ENCODE results near the gene STAG1.

STAG1 gene

DNA sequence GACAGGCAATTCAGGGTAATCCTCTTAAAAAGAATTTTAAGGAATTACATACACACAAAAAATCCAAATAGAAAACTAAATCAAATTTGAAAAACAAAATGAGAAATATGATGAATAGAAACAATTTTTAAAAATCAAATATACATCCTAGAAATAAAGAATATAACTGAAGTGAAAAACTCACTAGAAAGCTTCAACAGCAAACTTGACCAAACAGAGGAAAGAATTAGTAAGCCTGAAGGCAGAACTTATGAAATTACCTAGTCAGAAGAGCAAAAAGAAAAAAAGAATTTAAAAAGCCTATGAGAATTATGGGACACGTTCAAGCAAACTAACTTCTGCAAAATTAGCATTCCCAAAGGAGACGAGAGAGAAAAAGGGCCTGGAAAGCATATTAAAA, 296.0 kb downstream of the STAG1 start:
- H3K9me3 ChIP-seq (ENCODE audit: insufficient read depth, low read depth, low read length): peaks cover 9% of the 10 kb centered on the region
- H2AFZ ChIP-seq (ENCODE audit: insufficient read depth, low read length, poor library complexity): no peak overlapping the region
- H4K12ac ChIP-seq (ENCODE audit: low read depth, low read length): no peak overlapping the region
- no peaks in the 10 kb centered on the region for H3K27me3 ChIP-seq (ENCODE audit: insufficient read depth, low read length)
- H3K4me1 ChIP-seq (ENCODE audit: control insufficient read depth in 1 of 2, insufficient read depth in 2 of 2, low read length in 2 of 2): no peaks in the 10 kb centered on the region
- H4K91ac ChIP-seq (ENCODE audit: low read depth, low read length): no peak overlapping the region
- H3K27ac ChIP-seq (ENCODE audit: low read depth, low read length): no peak overlapping the region
- H4K8ac ChIP-seq (ENCODE audit: low read depth, low read length): no peak overlapping the region
- H3K23ac ChIP-seq (ENCODE audit: low read length): no peak overlapping the region
- no peak overlapping the region for H3K4ac ChIP-seq (ENCODE audit: low read depth, low read length)
- H3K14ac ChIP-seq (ENCODE audit: low read length): no peak overlapping the region
- no CpG with 5 or more reads among the region's 2 CpGs for WGBS (ENCODE audit: extremely low coverage, insufficient coverage, insufficient read length)
- no peak overlapping the region for H3K18ac ChIP-seq (ENCODE audit: low read length)
- no peak overlapping the region for H3K9ac ChIP-seq (ENCODE audit: low read length)
- peaks cover 9 to 17% of the 10 kb centered on the region in 2 experiments for H3K36me3 ChIP-seq (ENCODE audit: control insufficient read depth in 1 of 2, insufficient read depth in 2 of 2, low read length in 2 of 2)
- no peak overlapping the region for H2BK5ac ChIP-seq (ENCODE audit: low read depth, low read length, poor library complexity)
- H3K4me2 ChIP-seq (ENCODE audit: low read length): no peak overlapping the region
- H3K79me1 ChIP-seq (ENCODE audit: low read length): no peaks in the 10 kb centered on the region
- H3K79me2 ChIP-seq (ENCODE audit: control insufficient read depth, insufficient read depth, low read length, poor library complexity): no peaks in the 10 kb centered on the region
- H2BK12ac ChIP-seq (ENCODE audit: low read length): no peak overlapping the region
- no peak overlapping the region for H2AK5ac ChIP-seq (ENCODE audit: low read length)
- H3K4me3 ChIP-seq (ENCODE audit: low read depth, low read length): no peak overlapping the region
- DNase-seq: no peak
- H2BK120ac ChIP-seq (ENCODE audit: insufficient read depth, low read length, poor library complexity): no peak overlapping the region

- Histone ChIP-seq H2BK12ac (ENCODE audit: low read length) (no peak overlapping the region), H4K8ac (ENCODE audit: low read depth, low read length) (no peak overlapping the region), H3K23ac (ENCODE audit: low read length) (no peak overlapping the region), H3K14ac (ENCODE audit: low read length) (no peak overlapping the region), H3K18ac (ENCODE audit: low read length) (no peak overlapping the region), H2AFZ (ENCODE audit: insufficient read depth, low read length, poor library complexity) (no peak overlapping the region), H4K12ac (ENCODE audit: low read depth, low read length) (no peak overlapping the region), H3K36me3 (ENCODE audit: control insufficient read depth in 1 of 2, insufficient read depth in 2 of 2, low read length in 2 of 2) (peaks cover 5 to 12% of the 10 kb centered on the region in 2 experiments), H2AK5ac (ENCODE audit: low read length) (no peak overlapping the region), H3K4me2 (ENCODE audit: low read length) (no peak overlapping the region), H3K4ac (ENCODE audit: low read depth, low read length) (no peak overlapping the region), H2BK120ac (ENCODE audit: insufficient read depth, low read length, poor library complexity) (no peak overlapping the region), H4K91ac (ENCODE audit: low read depth, low read length) (no peak overlapping the region), H3K79me1 (ENCODE audit: low read length) (no peaks in the 10 kb centered on the region), H2BK5ac (ENCODE audit: low read depth, low read length, poor library complexity) (no peak overlapping the region), H3K27me3 (ENCODE audit: insufficient read depth, low read length) (no peaks in the 10 kb centered on the region), H3K27ac (ENCODE audit: low read depth, low read length) (no peak overlapping the region), H3K9me3 (ENCODE audit: insufficient read depth, low read depth, low read length) (no peaks in the 10 kb centered on the region), H3K4me3 (ENCODE audit: low read depth, low read length) (no peak overlapping the region), H3K79me2 (ENCODE audit: control insufficient read depth, insufficient read depth, low read length, poor library complexity) (no peaks in the 10 kb centered on the region), H3K9ac (ENCODE audit: low read length) (no peak overlapping the region), H3K4me1 (ENCODE audit: control insufficient read depth in 1 of 2, insufficient read depth in 2 of 2, low read length in 2 of 2) (no peaks in the 10 kb centered on the region)
- DNase-seq: no peak
- WGBS (ENCODE audit: extremely low coverage, insufficient coverage, insufficient read length): no CpG with 5 or more reads among the region's 3 CpGs
Measured at GRCh38 chr3:136444581-136444980, 307.6 kb downstream of the STAG1 start.

DNA sequence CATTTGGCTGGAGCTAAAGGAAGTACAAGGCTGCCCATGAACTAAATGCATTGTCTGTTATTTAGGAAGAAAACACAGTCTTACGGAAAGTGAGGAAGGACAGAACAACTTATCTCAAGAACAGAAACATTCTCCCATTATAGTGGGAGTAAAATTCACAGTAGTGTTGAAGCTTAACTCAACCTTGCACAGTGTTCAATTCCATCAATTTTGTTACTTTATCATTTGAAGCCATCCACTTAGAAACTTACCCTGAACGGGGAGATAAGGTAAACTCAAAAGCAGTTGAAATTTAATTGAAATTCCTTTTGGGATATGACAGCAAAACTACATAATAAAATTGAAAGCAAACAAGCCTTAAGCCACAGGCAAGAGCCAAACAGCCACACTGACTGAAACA, 315.1 kb downstream of the STAG1 start:
- H4K12ac ChIP-seq (ENCODE audit: low read depth, low read length): no peak overlapping the region
- no peaks in the 10 kb centered on the region for H3K4me1 ChIP-seq (ENCODE audit: control insufficient read depth in 1 of 2, insufficient read depth in 2 of 2, low read length in 2 of 2)
- no peak overlapping the region for H3K18ac ChIP-seq (ENCODE audit: low read length)
- no CpG with 5 or more reads among the region's 2 CpGs for WGBS (ENCODE audit: extremely low coverage, insufficient coverage, insufficient read length)
- H3K36me3 ChIP-seq (ENCODE audit: control insufficient read depth in 1 of 2, insufficient read depth in 2 of 2, low read length in 2 of 2): peaks cover 5 to 12% of the 10 kb centered on the region in 2 experiments
- no peak overlapping the region for H4K91ac ChIP-seq (ENCODE audit: low read depth, low read length)
- no peaks in the 10 kb centered on the region for H3K79me1 ChIP-seq (ENCODE audit: low read length)
- H3K9me3 ChIP-seq (ENCODE audit: insufficient read depth, low read depth, low read length): no peaks in the 10 kb centered on the region
- no peak overlapping the region for H3K27ac ChIP-seq (ENCODE audit: low read depth, low read length)
- no peak overlapping the region for H2AFZ ChIP-seq (ENCODE audit: insufficient read depth, low read length, poor library complexity)
- H3K14ac ChIP-seq (ENCODE audit: low read length): no peak overlapping the region
- H2BK120ac ChIP-seq (ENCODE audit: insufficient read depth, low read length, poor library complexity): no peak overlapping the region
- H2BK5ac ChIP-seq (ENCODE audit: low read depth, low read length, poor library complexity): no peak overlapping the region
- no peak overlapping the region for H3K4me2 ChIP-seq (ENCODE audit: low read length)
- H3K23ac ChIP-seq (ENCODE audit: low read length): no peak overlapping the region
- H3K27me3 ChIP-seq (ENCODE audit: insufficient read depth, low read length): no peaks in the 10 kb centered on the region
- H4K8ac ChIP-seq (ENCODE audit: low read depth, low read length): no peak overlapping the region
- no peak overlapping the region for H2BK12ac ChIP-seq (ENCODE audit: low read length)
- no peak for DNase-seq
- H3K4me3 ChIP-seq (ENCODE audit: low read depth, low read length): no peak overlapping the region
- H3K79me2 ChIP-seq (ENCODE audit: control insufficient read depth, insufficient read depth, low read length, poor library complexity): no peaks in the 10 kb centered on the region
- no peak overlapping the region for H3K4ac ChIP-seq (ENCODE audit: low read depth, low read length)
- H3K9ac ChIP-seq (ENCODE audit: low read length): no peak overlapping the region
- no peak overlapping the region for H2AK5ac ChIP-seq (ENCODE audit: low read length)

GRCh38 chr3:136434429-136434828, 317.7 kb downstream of the STAG1 start:
- no peak overlapping the region for H2BK5ac ChIP-seq (ENCODE audit: low read depth, low read length, poor library complexity)
- no CpG with 5 or more reads among the region's 2 CpGs for WGBS (ENCODE audit: extremely low coverage, insufficient coverage, insufficient read length)
- H3K4me2 ChIP-seq (ENCODE audit: low read length): no peak overlapping the region
- no peak overlapping the region for H2AFZ ChIP-seq (ENCODE audit: insufficient read depth, low read length, poor library complexity)
- H3K9ac ChIP-seq (ENCODE audit: low read length): no peak overlapping the region
- no peaks in the 10 kb centered on the region for H3K27me3 ChIP-seq (ENCODE audit: insufficient read depth, low read length)
- H3K36me3 ChIP-seq (ENCODE audit: control insufficient read depth in 1 of 2, insufficient read depth in 2 of 2, low read length in 2 of 2): peaks cover 0 to 2% of the 10 kb centered on the region in 2 experiments
- no peak overlapping the region for H3K14ac ChIP-seq (ENCODE audit: low read length)
- no peak overlapping the region for H4K12ac ChIP-seq (ENCODE audit: low read depth, low read length)
- H3K79me2 ChIP-seq (ENCODE audit: control insufficient read depth, insufficient read depth, low read length, poor library complexity): no peaks in the 10 kb centered on the region
- no peak overlapping the region for H2BK12ac ChIP-seq (ENCODE audit: low read length)
- no peak overlapping the region for H2BK120ac ChIP-seq (ENCODE audit: insufficient read depth, low read length, poor library complexity)
- H3K4ac ChIP-seq (ENCODE audit: low read depth, low read length): no peak overlapping the region
- H3K18ac ChIP-seq (ENCODE audit: low read length): no peak overlapping the region
- H4K8ac ChIP-seq (ENCODE audit: low read depth, low read length): no peak overlapping the region
- H3K27ac ChIP-seq (ENCODE audit: low read depth, low read length): no peak overlapping the region
- H3K79me1 ChIP-seq (ENCODE audit: low read length): no peaks in the 10 kb centered on the region
- no peak overlapping the region for H4K91ac ChIP-seq (ENCODE audit: low read depth, low read length)
- H3K23ac ChIP-seq (ENCODE audit: low read length): no peak overlapping the region
- no peaks in the 10 kb centered on the region for H3K9me3 ChIP-seq (ENCODE audit: insufficient read depth, low read depth, low read length)
- no peak overlapping the region for H2AK5ac ChIP-seq (ENCODE audit: low read length)
- DNase-seq: no peak
- no peak overlapping the region for H3K4me3 ChIP-seq (ENCODE audit: low read depth, low read length)
- H3K4me1 ChIP-seq (ENCODE audit: control insufficient read depth in 1 of 2, insufficient read depth in 2 of 2, low read length in 2 of 2): no peaks in the 10 kb centered on the region

All from trophoblast cell (in vitro differentiated cells and primary cell).